Measurements from ENCODE around the gene DUXA. TPM values are rescaled to one million over a fixed set of nuclear protein-coding genes. Genes with fewer than 3 reads are reported as not detected.
A peak's percentile ranks its signal among the peaks of the same experiment; 100 is the strongest.
"Not testable (repeated sequence)": the region's sequence is repeated elsewhere in the genome, so short reads cannot be mapped to it uniquely, and the experiment has no call there.

The DUXA gene
- not detected for total RNA-seq

GRCh38 chr19:57167385-57167784 lies at the start of gene DUXA:
Gene DUXA (minus strand): TSS chr19:57167485. CDS start chr19:57167443, 42 bp downstream.
- DNase-seq (ENCODE audit: low spot score in 2 of 2) (no peak), FAIRE-seq (no peak)

GRCh38 chr19:57212109-57212508 lies 44.8 kb upstream of the DUXA start:
- no peak for DNase-seq (ENCODE audit: low spot score in 2 of 2)
- no peak for FAIRE-seq

GRCh38 chr19:57210381-57210780 lies 43.1 kb upstream of the DUXA start:
- DNase-seq (ENCODE audit: low spot score in 2 of 2) (no peak), FAIRE-seq (no peak)

GRCh38 chr19:57202160-57202559 lies 34.9 kb upstream of the DUXA start:
- DNase-seq (ENCODE audit: low spot score in 2 of 2) (no peak), FAIRE-seq (no peak)

- not testable (repeated sequence) for DNase-seq (ENCODE audit: low spot score in 2 of 2); FAIRE-seq
Observed at GRCh38 chr19:57197874-57198273, 30.6 kb upstream of the DUXA start.

GRCh38 chr19:57192993-57193392 lies 25.7 kb upstream of the DUXA start:
- no peak for FAIRE-seq
- DNase-seq (ENCODE audit: low spot score in 2 of 2): no peak

GRCh38 chr19:57192077-57192420 lies 24.8 kb upstream of the DUXA start:
- FAIRE-seq (no peak), DNase-seq (ENCODE audit: low spot score in 2 of 2) (peak in 1 of 2 donors; percentile 19)

- DNase-seq (ENCODE audit: low spot score in 2 of 2) (peak; percentile 82 to 86), FAIRE-seq (no peak)
Observed at GRCh38 chr19:57191141-57192076, 24.1 kb upstream of the DUXA start, which contains the start of gene ZNF264. Gene ZNF264 (plus strand): TSS chr19:57191500. CDS start chr19:57191914, 414 bp downstream.

GRCh38 chr19:57190301-57190700 lies 23.0 kb upstream of the DUXA start:
- DNase-seq (ENCODE audit: low spot score in 2 of 2) (no peak), FAIRE-seq (no peak)

- FAIRE-seq (no peak), DNase-seq (ENCODE audit: low spot score in 2 of 2) (peak; percentile 51 to 60)
Observed at GRCh38 chr19:57171551-57172081, 4.3 kb upstream of the DUXA start.

GRCh38 chr19:57165846-57166245 lies 1.4 kb downstream of the DUXA start:
- DNase-seq (ENCODE audit: low spot score in 2 of 2) (no peak), FAIRE-seq (no peak)

GRCh38 chr19:57161985-57162539 lies 5.2 kb downstream of the DUXA start:
- FAIRE-seq (no peak), DNase-seq (ENCODE audit: low spot score in 2 of 2) (no peak)

GRCh38 chr19:57152921-57153320 lies 14.4 kb downstream of the DUXA start:
- FAIRE-seq (no peak), DNase-seq (ENCODE audit: low spot score in 2 of 2) (no peak)

- DNase-seq (ENCODE audit: low spot score in 2 of 2) (no peak), FAIRE-seq (no peak)
Observed at GRCh38 chr19:57141699-57142098, 25.6 kb downstream of the DUXA start.

- no peak for FAIRE-seq
- DNase-seq (ENCODE audit: low spot score in 2 of 2): no peak
Observed at GRCh38 chr19:57135797-57136196, 31.5 kb downstream of the DUXA start.

- DNase-seq (ENCODE audit: low spot score in 2 of 2); FAIRE-seq: not testable (repeated sequence)
Observed at GRCh38 chr19:57127403-57127802, 39.9 kb downstream of the DUXA start.

GRCh38 chr19:57123882-57124281 lies 43.4 kb downstream of the DUXA start:
- DNase-seq (ENCODE audit: low spot score in 2 of 2) (no peak), FAIRE-seq (no peak)

- FAIRE-seq: no peak
- no peak for DNase-seq (ENCODE audit: low spot score in 2 of 2)
Observed at GRCh38 chr19:57118848-57119247, 48.4 kb downstream of the DUXA start.

- FAIRE-seq; DNase-seq (ENCODE audit: low spot score in 2 of 2): not testable (repeated sequence)
Observed at GRCh38 chr19:57113501-57113900, 53.8 kb downstream of the DUXA start.

GRCh38 chr19:57111329-57111644 lies 56.0 kb downstream of the DUXA start:
- FAIRE-seq: no peak
- no peak for DNase-seq (ENCODE audit: low spot score in 2 of 2)

- DNase-seq (ENCODE audit: low spot score in 2 of 2) (no peak), FAIRE-seq (no peak)
Observed at GRCh38 chr19:57110592-57111328, 56.5 kb downstream of the DUXA start.

Measured in frontal cortex (tissue), 4 donors.